Esophagus muscularis mucosa (tissue), 4 donors: Measurements from ENCODE around the gene MBOAT1.

Experiments
- CTCF ChIP-seq, 3 experiments: fragments of 200-600 bp in 2 of 3; fragments of 450-650 bp in 1 of 3; sonication (generic) in 2 of 3; IDR thresholded peaks; one replicate each; pipeline ENCODE4 v1.5.1; 2017 to 2019; ENCODE audit warnings: antibody characterized with exemption in 3 of 3, mild to moderate bottlenecking in 2 of 3, moderate library complexity in 1 of 3
- EP300 ChIP-seq: sonication (generic); formaldehyde crosslinking; IDR thresholded peaks from one replicate; pipeline ENCODE4 v1.6.1; 2017; ENCODE audit warnings: antibody characterized with exemption
- POLR2A ChIP-seq: fragments of 450-650 bp; IDR thresholded peaks from one replicate; pipeline ENCODE4 v1.6.1; 2017; ENCODE audit warnings: antibody characterized with exemption, moderate library complexity, mild to moderate bottlenecking, low read depth

- TF ChIP-seq POLR2A, result no peak
- TF ChIP-seq EP300, result no peak
- no peak for TF ChIP-seq CTCF (IDR thresholded peaks at IDR 0.05)
Observed at GRCh38 chr6:20246125-20246524, 33.9 kb upstream of the MBOAT1 start.
